HCEC 1CT (cell line): ENCODE data around the gene LITAFD.
A peak's percentile ranks its signal among the peaks of the same experiment; 100 is the strongest.
"Not testable (repeated sequence)": the region's sequence is repeated elsewhere in the genome, so short reads cannot be mapped to it uniquely, and the experiment has no call there.

ENCODE experiments used
- DNase-seq: peaks from one replicate; pipeline ENCODE4 v3.0.0-alpha.2; 2017

Gene LITAFD

DNA sequence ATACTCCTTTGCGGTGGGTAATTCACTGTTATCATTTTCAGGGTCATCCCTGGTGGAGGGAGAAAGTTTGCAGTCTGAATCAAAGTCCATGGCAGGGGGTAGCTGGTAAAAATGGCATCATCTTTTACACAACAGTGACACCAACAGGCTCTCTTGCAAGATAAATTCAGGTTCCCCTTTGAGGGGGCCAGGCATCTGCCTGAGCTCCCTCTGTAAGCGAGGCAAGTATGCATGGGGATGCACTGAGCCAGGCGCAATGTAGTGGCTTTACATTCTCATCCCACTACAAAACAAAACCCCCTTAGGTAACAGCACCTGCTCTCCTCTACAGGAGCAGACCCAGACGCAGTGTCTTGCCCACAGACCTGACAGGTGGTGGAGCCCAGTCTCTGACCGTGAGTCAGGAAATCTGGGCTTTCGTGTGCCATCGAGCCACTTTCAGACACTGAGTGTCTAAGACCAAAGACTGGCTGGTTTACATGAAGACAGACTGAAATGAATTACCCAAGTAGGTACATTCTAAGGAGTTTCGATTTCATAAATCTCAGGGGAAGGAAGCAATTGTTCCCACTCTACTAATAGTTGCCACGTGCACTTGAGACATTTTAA lies 17.7 kb downstream of the LITAFD start:
- DNase-seq: no peak

DNA sequence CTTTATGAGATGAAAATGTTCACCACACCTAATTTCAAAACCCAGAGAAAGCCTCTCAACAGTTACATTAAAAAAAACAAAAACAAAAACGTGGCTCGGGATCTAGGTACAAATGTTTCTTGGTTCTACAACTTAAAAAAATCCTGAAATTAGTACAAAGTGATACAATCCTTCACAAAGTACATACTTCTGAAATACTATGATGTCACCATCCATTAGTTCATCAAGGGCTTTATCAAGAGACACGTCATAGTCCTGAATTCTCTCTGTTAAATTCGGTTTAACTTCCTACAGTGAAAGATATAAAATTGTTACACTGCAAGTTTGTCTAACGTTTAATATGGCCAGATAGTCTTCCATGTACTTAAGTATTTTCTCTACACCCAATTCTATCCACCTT lies 18.2 kb downstream of the LITAFD start:
- no peak for DNase-seq

DNA sequence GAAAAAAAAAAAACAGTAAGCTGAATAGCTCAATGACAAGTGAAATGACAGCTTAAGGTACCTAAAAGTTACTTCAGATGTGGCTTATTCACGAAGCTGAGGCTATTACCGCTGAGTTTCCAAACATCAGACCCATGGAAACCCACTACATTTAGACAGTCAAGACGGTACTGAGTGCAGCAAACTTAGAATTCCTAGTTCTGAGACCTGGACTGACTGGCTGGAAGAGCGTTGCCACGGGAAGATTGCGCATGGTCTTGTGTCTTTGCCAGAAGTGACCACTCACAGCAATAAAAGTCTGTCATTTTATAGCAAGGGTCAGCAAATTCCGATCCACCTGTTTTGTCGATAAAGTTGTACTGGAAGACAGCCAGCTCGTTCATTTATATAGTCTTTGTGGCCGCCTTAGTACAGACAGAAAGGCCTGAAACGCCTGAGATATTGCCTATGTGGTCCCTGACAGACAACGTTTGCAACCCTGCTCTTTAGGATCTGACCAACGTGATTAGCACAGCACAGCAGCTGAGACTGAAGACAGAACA lies 19.2 kb downstream of the LITAFD start:
- no peak for DNase-seq

DNA sequence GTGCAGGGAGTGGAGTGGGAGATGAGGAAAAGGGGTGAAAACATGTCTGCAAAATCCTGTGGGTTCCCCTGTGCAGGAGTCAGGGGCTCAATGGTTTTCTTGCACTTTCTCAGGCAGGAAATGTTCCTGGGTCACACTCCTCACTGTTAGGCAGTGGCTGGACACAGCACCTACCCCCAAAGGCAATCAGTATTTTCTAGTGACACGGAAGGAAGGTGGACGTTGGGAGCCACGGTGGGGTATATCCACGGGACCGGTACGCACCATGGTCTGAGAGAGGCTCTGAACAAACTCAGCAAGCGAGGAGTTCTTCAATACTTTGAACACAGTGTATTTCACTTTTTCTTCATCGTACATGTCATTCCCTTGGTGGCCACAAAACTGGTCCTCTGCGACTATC lies 20.9 kb downstream of the LITAFD start:
- no peak for DNase-seq

DNA sequence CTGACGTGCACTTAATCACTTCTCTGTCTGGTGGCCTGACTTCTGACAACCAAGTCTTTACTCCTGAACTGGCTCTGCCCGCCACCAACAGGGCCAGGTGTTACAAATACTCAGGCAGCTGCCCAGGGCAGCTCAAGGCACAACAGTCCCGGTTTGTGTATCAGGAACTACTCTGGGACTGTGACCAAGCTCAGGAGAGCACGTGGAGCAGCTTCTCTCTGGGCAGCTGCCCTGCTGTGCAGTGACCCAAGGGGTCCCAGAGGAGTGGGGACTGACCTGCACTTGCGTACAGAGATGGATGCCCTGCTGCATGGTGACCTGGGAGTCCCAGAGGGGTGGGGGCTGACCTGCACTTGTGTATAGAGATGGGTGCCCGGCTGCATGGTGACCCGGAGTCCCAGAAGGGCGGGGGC lies 21.9 kb downstream of the LITAFD start:
- no peak for DNase-seq

DNA sequence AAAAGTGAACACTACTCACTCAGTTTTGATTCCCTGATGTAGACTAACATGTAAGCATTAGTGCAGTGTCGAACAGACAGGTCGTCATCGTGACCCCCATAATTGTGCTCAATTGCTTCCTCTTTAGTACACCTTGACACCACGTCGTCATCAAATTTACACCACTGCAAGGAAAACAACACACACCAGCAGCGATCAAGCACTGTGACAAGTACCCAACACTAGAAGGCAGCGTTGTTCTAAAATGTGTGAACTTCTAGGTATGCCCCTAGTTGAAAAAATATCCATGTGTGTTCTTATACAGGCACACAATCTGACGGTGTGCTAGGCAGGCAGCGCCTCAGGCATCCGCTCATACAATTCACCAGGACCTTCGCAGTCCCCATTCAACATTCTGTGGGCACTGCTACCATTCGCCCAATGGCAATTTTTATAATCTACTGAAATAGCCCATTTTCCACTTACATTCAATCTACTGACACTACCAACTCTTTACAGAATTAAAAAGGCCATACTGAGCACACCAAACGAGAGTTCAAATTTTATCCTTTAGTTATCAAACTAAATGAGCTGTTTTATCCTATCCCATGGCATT lies 23.1 kb downstream of the LITAFD start:
- DNase-seq: peak; percentile 32

DNA sequence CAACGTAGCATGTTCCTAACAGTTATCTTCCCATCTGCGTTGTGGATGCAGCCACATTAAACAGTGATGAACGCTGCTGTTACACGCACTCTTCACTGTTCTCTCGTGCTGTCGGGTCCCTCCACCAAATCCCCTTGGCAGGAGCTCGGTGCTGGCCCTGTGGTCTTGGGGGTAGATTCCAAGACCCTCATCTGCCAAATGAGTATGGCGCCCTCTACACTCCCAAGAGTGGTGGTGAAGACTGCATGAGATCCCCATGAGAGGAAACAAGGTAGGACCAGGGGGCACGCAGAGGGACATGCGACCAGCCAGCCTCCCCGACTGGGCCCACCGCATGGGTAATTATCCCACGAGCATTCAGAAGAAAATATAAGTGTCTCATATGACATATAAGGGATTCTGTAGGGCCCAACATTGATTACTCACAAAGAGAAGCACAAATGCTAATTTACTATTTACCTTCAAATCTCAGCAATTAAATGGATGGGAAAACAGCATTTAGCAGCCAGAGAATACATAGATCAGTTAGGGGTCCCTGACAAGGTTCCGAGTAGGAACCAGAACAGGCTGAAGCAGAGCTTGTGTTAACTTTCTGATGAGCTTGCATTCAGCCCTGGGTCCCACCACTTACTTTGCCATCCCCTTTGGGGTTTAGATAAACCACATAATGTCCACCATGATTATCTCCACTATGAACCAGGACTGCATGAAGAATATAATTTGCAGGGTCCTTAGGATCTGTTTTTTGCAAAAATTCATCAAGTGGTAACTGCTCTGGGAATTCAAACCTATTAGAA lies 23.8 kb downstream of the LITAFD start:
- no peak for DNase-seq

DNA sequence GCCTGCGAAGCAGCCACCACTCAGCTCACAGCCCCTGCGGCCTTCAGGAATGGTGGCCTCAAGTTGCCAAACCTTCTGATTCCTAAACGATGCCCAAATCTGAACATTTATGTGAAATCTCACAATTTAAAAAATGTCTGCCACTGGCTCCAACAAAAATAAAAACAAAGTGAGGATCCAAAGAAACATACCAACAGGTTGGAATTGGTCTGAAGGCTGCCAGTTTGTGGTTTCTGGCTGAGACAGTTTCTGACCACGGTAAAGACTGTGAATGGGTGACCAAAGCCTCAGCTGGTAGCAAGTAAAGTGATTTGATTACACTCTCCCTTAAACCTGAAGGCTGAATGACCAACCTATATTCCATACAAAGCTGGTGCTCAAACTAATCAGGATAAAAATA lies 24.9 kb downstream of the LITAFD start:
- no peak for DNase-seq

DNA sequence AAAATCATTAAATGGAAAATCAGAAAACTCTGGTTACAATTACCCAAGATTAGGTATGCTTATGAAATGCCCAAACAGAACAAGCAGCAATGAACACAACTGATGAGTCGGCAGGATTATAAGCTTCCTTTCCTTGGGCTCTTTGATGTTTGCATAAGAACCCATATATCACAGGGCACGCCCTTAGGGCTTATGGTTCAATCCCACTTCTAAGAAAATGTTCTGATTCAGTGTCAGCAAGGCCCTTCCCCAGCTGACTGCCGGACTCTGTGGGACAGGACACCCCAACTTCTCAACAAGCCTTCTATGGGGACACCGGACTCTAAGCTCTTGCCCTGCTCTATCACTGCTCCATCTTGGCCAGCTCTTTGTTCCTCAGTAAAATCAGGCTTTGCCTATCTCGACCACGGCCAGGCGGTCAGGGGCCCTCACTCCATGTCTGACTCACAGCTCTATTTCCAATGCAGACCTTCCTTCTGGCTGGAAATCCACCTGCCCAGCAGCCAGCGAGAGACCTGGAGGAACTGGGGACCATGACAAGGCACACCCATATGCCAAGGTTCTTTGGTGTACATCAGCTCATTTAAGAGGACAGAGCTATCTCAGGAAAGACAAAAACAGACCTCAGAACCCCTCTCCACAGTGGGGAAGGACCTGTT lies 26.8 kb downstream of the LITAFD start:
- peak; percentile 18 for DNase-seq

DNA sequence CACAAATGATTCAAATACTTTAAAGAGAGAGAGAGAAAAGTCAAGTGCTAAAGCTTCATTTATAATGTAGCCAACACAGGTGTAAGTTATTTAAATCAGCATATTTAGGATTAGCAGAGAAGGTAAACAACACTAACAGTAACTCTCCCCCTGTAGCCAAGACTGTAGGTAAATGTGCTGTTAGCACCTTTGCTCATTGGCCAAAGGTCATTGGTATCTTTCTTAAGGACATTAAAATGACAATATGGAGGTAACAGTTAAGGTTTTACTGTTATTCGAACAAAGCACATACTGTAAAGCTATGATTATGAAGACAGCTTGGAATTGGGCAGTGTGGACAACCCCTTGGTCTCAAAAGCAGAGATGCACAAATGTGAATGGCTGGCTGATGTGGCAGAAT lies 28.7 kb downstream of the LITAFD start:
- no peak for DNase-seq

DNA sequence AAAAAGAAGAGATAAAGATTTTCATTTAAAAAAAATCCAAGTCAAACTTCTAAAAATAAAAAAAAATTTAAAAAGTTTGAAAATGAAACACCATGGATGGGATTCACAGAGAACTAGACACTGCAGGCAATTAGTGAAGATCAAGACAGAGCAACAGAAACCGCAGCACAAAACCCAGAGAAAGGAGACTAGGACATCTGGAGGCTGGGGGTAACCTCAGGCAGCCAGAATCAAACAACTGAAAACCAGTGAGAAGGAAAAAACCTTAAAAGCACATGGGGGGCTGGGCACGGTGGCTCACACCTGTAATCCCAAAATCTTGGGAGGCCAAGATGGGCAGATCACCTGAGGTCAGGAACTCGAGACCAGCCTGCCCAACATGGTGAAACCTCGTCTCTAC lies 30.6 kb downstream of the LITAFD start:
- no peak for DNase-seq

DNA sequence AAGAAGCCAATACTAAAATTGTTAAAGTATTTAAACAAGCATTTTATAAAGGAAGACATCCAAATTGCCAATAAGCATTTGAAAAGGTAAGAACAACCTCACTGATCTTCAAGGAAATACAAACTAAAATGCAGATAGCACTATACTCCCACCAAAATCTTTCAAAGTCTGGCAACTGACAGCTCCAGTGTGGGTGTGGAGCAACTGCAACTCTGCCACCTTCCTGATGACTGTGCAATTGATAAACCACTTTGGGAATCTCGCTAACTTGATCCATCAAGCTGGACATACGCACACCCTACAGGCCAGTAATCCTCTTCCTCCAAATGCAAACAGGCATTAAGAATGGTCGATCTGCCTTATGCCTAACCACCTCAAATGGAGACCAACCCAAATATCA lies 31.9 kb downstream of the LITAFD start:
- no peak for DNase-seq

DNA sequence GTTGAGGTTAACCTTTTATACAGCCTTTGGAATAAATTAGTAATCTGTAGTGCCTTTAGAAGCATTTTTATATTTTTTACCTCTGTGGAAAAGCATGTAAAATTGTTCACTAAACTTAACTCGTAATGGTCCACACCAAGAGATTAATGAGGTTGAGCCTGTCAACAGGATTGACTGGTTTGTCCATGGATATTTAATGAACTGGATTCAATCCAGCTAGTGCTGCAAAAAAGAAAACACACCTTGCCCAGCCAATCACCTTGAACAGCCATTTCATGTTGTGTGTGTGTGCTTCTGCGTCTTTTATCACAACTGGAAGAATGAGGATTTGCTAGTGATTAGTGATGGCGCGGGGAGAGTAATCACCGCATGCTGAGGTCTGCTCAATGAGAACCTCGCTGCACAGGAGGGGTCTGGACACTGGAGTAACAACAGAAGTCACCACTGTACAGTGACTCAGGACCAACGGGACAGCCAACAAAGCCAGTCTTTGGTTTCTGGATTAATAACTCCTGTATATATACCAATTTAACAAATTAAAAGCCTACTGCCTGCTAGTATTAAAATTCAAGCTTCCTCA lies 33.7 kb downstream of the LITAFD start:
- DNase-seq: no peak

DNA sequence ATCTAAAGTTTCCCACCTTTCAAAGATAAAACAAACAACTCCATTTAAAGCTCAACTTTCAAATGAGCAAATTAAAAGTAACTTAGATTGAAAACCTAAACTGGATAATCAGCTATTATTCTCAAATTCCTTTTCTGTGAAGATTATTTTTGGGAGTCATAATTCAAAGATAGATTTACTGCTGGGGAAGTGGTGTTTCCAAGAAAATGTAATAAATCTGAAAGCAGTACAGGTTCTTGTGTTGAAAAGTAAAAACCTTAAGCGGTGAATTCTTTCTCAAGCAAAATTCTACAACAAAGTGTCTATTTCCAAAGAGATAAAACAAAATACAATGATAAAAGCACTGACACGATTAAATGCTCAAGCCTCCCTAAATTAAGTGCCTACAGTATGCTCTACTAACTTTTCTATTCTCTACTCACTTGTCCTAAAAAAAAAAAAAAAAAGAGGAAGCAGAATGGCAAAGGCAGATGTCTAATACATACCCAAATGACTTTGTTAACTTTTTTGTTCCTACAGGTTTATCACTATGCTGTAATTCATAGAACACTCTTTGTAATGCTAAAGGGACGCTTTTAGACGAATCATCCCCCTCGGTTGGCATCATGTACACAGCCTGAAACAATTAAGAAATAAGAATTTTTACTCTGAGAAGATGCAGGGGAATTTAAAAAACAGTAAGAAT lies 34.5 kb downstream of the LITAFD start:
- no peak for DNase-seq

DNA sequence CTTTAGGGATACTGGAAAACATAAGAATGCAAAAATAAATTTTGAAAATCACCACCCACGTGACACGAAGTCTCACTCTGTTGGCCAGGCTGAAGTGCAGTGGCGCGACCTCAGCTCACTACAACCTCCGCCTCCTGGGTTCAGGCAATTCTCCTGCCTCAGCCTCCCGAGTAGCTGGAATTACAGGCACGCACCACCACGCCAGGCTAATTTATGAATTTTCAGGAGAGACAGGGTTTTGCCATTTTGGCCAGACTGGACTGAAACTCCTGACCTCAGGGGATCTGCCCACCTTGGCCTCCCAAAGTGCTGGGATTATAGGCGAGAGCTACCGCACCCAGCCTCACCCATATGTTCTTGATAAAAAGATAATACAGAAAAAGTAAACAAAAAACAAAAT lies 35.2 kb downstream of the LITAFD start:
- not testable (repeated sequence) for DNase-seq

DNA sequence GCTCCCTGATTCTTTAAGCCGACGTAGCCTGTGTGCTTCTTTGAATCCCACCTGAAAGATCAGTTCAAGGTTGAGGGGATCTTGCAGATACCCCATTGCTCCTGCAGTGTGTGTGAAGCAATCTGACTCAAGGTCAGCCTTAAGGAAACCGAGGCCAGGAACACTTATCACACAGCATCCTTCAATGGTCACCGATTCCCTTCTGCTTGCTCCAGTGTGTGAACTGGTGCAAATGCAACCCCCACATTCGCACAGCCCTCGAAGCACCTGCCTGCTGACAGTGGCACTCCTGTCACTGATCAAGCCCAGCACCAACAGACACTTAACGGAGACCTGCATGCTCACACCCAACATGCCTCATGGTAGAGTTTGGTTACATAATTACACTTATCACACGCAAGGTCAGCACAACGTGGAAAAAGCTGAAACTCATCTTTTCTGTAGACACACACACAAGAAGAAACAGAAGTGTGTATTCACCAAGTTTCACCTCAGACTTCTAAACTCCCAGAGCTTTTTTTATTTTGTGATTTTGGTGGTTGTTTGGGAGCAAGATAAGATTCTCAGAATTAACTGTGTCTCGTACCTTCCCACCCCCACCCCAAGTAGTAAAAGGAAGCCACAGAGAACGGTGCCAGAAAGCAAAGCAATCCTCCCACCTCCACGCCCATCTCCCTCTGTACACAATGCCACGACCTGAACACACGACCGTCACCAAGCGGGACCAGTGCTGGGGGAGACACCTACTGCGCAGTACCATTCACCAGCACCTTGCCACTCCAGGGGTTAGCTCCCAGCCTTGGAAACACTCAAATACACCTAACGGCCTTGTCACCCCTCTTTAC lies 37.2 kb downstream of the LITAFD start:
- no peak for DNase-seq

DNA sequence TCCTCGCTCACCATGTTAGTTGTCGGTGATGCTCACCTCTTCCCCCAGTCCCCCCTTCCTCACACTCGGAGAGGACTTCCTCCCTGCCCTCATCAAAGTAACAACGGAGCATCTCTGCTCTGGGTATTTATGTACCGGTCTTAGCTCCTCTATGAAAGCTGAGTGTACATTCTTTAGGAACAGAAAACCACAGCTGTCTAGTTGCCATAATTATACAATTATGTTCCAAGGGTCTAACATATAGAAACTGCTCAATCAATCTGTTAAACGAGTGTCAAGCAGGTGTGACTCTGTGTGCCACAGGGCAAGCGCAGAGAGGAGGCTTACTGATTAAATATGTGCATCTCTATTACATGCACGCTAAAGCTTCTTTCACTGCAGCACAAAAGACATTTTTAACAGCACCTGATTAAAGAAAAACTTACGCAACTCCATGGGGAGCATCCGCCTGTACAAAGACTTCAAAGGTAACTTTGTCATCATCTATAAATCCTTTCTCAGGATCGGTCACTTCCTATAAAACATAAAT lies 37.8 kb downstream of the LITAFD start:
- DNase-seq: no peak

DNA sequence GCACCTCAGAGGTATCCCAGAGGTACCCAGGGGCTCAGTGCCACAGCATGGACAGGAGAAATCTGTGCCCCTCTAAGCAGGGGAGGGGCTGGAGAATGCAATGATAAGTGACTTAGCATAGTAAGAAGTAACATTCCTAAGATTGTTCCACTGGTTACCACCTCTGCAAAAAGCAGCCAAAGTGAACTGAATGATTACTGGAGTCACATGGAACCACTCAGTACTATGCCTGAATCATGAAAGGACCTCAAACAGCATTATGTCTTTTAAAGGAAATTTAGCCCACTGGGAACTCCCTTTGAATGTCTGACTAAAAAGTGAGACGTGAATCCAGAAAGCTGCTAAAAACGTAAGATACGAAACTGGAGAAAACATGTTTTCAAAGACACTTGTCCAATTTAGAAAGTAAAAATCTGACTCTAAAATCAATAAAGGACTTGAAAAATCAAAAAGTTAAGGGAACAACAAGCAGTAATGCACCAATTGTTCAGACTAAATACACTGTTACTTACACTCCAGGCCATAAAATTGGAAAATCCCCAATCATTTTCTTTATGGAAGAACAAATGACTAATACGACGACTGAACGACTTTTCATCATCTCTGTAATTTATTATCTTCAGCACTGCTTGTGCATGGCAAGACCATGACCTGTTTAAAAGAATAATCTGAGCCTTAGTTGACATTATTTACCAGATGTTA lies 38.6 kb downstream of the LITAFD start:
- DNase-seq: no peak

DNA sequence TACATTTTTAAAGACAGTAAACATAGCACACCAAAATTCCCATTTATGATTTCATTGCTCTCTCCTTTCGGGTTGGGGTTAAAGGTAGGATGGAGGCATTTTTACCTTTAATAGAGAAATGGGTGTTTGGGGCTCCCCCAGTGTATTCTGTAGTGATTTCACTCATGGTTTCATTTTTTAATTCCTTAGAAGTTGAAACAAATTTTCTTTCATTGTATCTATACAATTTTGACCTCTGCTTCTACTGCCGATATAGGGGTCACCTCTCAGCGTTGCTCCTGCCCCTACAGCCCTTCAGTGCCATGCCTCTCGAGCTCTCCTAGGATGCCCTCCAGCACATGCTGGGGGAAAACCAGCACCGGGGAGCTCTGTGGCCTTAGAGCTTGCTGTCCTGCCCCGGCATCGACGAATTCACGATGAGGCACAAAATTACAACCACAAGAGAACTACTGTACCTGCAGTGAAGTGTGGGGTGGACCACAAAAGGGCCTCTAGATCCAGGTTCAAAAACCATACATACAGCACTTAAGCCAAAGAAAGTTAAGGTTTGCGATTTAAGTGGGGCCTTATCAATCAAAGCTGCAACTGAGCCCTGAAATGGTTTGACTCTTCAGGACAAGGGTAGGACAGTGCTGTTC lies 39.3 kb downstream of the LITAFD start:
- DNase-seq: no peak

DNA sequence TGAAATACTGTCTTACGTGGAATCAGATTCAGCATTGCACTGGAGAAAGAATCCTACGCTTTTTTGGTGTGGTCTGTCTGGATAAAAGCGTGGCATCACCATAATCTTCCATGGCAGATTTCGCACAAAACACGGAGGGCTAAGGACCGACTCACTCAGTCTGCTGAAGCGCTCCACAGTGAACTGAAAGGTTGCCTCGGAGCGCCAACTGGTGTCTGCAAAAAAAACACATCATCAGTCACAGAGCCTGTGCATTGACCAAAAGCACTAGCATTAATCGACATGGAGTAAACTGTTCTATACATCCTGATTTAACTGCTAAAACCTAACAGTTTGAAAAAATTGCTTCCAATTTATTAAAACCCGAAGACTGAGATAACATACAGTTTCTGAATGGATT lies 41.0 kb downstream of the LITAFD start:
- no peak for DNase-seq
